ENCODE data around the gene GNG3. TPM values are rescaled to one million over a fixed set of nuclear protein-coding genes. Genes with fewer than 3 reads are reported as not detected.

Gene GNG3
- polyA plus RNA-seq, 3 donors: 0.23 TPM; not detected in 2

DNA sequence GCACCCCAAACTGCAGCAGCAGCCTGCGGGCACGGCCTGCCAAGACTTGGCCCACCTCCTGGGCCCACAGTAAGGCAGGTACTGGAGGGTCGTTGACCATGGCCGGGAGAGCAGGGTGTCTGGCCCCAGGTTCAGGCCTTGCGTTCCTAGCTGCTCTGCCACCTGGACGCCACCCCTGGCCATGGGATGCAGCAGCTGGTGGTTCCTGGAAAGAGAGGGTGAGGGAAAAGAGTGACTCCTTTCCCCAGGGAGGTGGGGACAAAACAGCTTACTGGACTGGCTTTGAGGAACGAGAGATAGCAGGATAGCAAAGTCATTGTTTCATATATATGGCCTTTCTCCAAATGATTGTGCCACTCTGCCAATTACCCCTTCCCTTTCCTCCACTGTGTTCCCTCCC lies 2.1 kb upstream of the GNG3 start:
- Histone ChIP-seq H2AFZ (ENCODE audit: insufficient read depth, low read depth, low read length, poor library complexity, severe bottlenecking) (peak overlapping the region; percentile 96), H3K4me2 (replicated peaks; ENCODE audit: extremely low read depth, low read length, poor library complexity, severe bottlenecking) (peak overlapping the region; percentile 93), H3K79me2 (ENCODE audit: insufficient read depth, low read length) (peaks cover 10% of the 10 kb centered on the region), H3K4me1 (ENCODE audit: control insufficient read depth in 1 of 2, insufficient read depth in 2 of 2, low read length in 2 of 2) (peaks cover 65 to 81% of the 10 kb centered on the region in 2 donors), H3K27ac (ENCODE audit: low read depth in 1 of 2, low read length in 2 of 2) (peak overlapping the region; percentile 78 to 85), H3K4me3 (replicated peaks in 1 of 3; ENCODE audit: low read depth in 2 of 3, low read length in 3 of 3) (peak overlapping the region; percentile 70 to 91 (median 84)), H3K27me3 (ENCODE audit: control insufficient read depth in 2 of 2, insufficient read depth in 2 of 2, low read length in 2 of 2) (no peaks in the 10 kb centered on the region), H3K9ac (ENCODE audit: insufficient read depth, low read length, poor library complexity, severe bottlenecking) (peak overlapping the region; percentile 75), H4K20me1 (ENCODE audit: insufficient read depth, low read length) (no peaks in the 10 kb centered on the region), H3K36me3 (replicated peaks in 1 of 2; ENCODE audit: control insufficient read depth in 1 of 2, insufficient read depth in 2 of 2, low read length in 2 of 2) (peaks cover under 1 to 8% of the 10 kb centered on the region in 2 donors), H3K9me3 (replicated peaks in 1 of 2; ENCODE audit: control insufficient read depth in 1 of 2, insufficient read depth in 1 of 2, low read length in 2 of 2) (no peaks in the 10 kb centered on the region)
- Mint-ChIP-seq H3K27me3 (ENCODE audit: low read depth in 3 of 3) (no peaks in the 10 kb centered on the region), H3K9me3 (peaks cover 0 to 3% (median 0%) of the 10 kb centered on the region in 7 donors), H3K4me3 (peak overlapping the region; percentile 89 to 92), H3K4me1 (peaks cover 57% of the 10 kb centered on the region), H3K27ac (peak overlapping the region; percentile 89 to 99 (median 94)), H3K36me3 (peaks cover 13 to 21% of the 10 kb centered on the region in 2 donors)
- 84% methylated on average over 5 of the region's 7 CpGs for WGBS (ENCODE audit: insufficient coverage)
- intact Hi-C loops (cut with micrococcal nuclease): loop anchor here (5.0 to 10.0 kb wide), 2 partner anchors 53 to 111 kb away; partner anchors contain the start of genes TUT1 (in 2 of the 2) and INTS5 (in 1 of the 2)
- DNase-seq: peak in 2 of 3 donors; percentile 44 to 48
- TF ChIP-seq, protein P1, sequence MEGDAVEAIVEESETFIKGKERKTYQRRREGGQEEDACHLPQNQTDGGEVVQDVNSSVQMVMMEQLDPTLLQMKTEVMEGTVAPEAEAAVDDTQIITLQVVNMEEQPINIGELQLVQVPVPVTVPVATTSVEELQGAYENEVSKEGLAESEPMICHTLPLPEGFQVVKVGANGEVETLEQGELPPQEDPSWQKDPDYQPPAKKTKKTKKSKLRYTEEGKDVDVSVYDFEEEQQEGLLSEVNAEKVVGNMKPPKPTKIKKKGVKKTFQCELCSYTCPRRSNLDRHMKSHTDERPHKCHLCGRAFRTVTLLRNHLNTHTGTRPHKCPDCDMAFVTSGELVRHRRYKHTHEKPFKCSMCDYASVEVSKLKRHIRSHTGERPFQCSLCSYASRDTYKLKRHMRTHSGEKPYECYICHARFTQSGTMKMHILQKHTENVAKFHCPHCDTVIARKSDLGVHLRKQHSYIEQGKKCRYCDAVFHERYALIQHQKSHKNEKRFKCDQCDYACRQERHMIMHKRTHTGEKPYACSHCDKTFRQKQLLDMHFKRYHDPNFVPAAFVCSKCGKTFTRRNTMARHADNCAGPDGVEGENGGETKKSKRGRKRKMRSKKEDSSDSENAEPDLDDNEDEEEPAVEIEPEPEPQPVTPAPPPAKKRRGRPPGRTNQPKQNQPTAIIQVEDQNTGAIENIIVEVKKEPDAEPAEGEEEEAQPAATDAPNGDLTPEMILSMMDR (IDR thresholded peaks at IDR 0.05): no peak

DNA sequence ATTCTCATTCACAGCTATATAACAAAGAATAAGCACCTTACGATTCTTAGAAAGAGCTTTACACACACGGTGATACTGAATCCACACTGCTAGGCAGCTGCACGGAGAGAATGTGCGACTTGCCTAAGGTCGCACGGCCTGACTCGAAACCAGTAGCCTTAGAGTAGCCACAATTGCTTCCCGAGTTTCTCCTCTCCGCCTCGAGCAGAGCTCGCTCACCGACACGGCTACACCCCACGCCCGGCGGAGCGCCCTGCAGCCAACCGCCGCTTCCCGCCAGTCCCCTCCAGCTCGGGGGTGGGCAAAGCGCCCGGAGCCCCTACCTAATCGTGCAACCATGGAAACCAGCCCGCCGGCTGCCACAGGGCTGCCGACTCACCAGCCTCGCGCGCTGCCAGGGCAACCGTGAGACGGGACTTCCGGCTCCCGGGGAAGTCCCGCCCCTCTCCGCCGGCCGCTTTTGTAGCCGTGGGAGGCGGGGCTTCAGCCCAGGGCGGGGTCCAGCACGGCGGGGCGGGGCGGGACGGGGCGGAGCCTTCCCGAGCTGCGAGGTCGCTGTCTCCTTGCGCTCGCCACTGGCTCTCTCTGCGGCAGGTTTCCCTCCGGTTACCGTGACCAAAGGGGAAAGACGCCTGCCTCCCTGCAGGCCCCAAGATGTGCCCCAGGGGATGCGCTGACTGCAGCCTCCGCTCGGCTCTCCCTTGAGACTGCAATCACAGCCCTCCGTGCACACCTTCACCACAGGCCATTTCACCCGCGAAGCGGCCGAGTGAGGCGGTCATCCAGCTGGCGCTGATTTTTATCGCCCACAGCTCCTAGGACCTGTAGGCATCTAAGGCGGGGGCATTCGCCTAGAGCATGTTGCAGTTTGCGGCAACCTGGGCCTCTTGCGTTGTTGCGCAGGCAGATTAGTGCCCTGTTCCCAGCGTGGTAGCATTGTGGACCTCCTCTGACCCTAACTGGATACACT lies 1.3 kb upstream of the GNG3 start:
- intact Hi-C loops (cut with micrococcal nuclease): loop anchor here (5.0 to 10.0 kb wide), 2 partner anchors 54 to 111 kb away; partner anchors contain the start of genes TUT1 (in 2 of the 2) and INTS5 (in 1 of the 2)
- H3K4me2 ChIP-seq (replicated peaks; ENCODE audit: extremely low read depth, low read length, poor library complexity, severe bottlenecking): peak overlapping the region; percentile 93
- peak; percentile 89 to 93 (median 91) for DNase-seq
- no peaks in the 10 kb centered on the region for H3K27me3 ChIP-seq (ENCODE audit: control insufficient read depth in 2 of 2, insufficient read depth in 2 of 2, low read length in 2 of 2)
- 7% methylated on average over 73 of the region's 73 CpGs for WGBS (ENCODE audit: insufficient coverage)
- H2AFZ ChIP-seq (ENCODE audit: insufficient read depth, low read depth, low read length, poor library complexity, severe bottlenecking): peak overlapping the region; percentile 96
- Mint-ChIP-seq H3K27me3 (ENCODE audit: low read depth in 3 of 3) (no peaks in the 10 kb centered on the region), H3K4me1 (peaks cover 57% of the 10 kb centered on the region), H3K27ac (peak overlapping the region; percentile 89 to 99 (median 94)), H3K9me3 (peaks cover 0 to 3% (median 0%) of the 10 kb centered on the region in 7 donors), H3K36me3 (peaks cover 12 to 22% of the 10 kb centered on the region in 2 donors), H3K4me3 (peak overlapping the region; percentile 89 to 92)
- H4K20me1 ChIP-seq (ENCODE audit: insufficient read depth, low read length): no peaks in the 10 kb centered on the region
- peaks cover 10% of the 10 kb centered on the region for H3K79me2 ChIP-seq (ENCODE audit: insufficient read depth, low read length)
- peak overlapping the region; percentile 78 to 85 for H3K27ac ChIP-seq (ENCODE audit: low read depth in 1 of 2, low read length in 2 of 2)
- TF ChIP-seq, protein P1 (IDR thresholded peaks at IDR 0.05): no peak
- peaks cover 67 to 85% of the 10 kb centered on the region in 2 donors for H3K4me1 ChIP-seq (ENCODE audit: control insufficient read depth in 1 of 2, insufficient read depth in 2 of 2, low read length in 2 of 2)
- H3K4me3 ChIP-seq (replicated peaks in 1 of 3; ENCODE audit: low read depth in 2 of 3, low read length in 3 of 3): peak overlapping the region; percentile 70 to 91 (median 84)
- H3K9ac ChIP-seq (ENCODE audit: insufficient read depth, low read length, poor library complexity, severe bottlenecking): peak overlapping the region; percentile 75
- H3K36me3 ChIP-seq (replicated peaks in 1 of 2; ENCODE audit: control insufficient read depth in 1 of 2, insufficient read depth in 2 of 2, low read length in 2 of 2): peaks cover 6 to 9% of the 10 kb centered on the region in 2 donors
- no peaks in the 10 kb centered on the region for H3K9me3 ChIP-seq (replicated peaks in 1 of 2; ENCODE audit: control insufficient read depth in 1 of 2, insufficient read depth in 1 of 2, low read length in 2 of 2)
